ENCODE data around the gene SEC14L1.

SEC14L1 gene

DNA sequence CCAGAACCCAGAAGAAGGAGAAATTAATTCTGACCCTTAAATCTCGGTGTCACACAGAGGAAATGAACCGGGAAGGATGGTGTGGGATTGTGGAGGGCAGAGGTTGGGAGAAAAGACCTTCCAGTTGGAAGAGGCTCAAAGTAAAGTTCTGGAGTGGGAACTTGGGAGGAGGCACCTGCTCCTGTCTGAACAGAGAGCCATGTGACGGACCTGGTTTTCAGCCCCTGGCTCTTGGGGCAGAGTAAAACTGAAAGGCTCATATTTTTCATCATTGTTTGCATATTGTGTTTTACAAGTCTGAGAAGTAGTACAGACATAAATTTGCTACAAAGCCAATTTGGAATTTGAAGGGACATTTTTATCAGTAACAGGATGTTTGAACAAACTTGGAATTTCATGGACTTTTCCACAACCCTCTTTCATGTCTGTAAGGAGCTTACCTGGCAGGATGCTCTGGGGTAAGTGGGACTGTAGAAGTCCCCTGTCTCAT, 24.4 kb upstream of the SEC14L1 start:
- DNase-seq: no peak

DNA sequence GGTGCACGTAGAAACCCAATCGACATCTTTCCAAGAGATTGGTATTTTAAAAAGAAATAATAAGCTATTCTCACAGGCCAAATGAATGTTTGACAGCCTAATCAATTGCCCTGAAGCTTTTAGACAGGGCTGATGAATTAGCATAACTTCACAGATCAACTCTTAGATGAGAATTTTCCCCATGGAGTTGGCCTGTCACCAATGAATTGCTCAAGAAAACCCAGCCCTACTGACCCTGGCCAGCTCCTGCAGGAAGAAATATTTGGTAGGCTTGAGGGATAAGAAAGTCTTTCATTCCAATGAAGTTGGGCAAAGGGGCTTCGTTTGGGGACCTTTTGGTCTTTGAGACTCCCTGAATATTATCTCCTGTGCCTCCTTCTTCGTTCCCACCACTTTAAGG, 23.4 kb upstream of the SEC14L1 start:
- no peak for DNase-seq

GRCh38 chr17:77118251-77118928, 22.4 kb upstream of the SEC14L1 start:
- no peak for DNase-seq

GRCh38 chr17:77119668-77120301, 21.0 kb upstream of the SEC14L1 start:
- no peak for DNase-seq

DNA sequence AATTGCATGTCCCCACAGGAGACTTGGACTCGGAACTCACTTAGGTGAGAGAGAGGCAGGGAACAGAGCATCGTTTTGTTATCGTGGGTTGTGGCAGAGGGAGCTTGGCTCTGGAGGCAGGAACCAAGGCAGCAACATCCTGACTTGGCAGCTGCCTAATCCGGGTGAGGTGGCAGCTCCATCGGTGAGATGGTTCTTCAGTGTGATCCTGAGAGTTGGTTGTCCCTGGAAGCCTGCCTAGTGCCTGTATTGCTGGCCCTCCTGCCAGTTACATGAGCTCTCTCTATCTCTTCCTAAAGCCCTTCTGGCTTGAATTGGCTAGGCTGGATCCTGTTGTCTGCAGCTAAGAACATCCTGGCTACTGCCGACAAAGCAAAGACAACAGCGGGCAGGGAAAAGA, 19.9 kb upstream of the SEC14L1 start:
- no peak for DNase-seq

DNA sequence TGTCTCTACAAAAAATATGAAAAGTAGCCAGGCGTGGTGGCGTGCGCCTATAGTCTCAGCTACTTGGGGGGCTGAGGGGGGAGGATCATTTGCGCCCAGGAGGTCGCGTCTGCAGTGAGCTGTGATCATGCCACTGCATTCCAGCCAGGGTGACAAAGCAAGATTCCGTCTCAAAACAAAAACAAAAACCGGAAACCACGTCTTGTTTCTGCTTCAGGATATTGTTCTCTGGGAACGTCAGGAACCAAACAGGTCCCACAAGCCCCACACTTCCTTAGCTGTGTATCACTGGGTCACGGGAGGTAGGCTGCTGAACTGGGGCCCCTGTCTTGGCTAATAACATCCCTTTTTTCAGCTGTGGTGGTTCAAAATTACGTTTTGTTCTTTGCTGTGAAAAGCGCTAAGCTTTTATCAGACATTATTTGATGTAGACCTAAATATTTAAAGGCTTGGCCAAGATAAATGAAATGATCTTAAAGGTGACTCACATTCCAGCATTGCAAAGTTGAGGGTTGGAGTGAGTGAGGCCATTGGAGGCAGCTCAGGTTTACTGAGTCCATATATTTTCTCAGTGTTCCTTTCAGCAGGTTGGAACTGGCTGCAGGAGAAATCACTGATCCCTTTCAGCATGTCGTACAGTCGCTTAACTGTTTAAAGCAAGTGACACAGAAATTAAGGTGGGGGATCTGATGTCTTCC, 16.4 kb upstream of the SEC14L1 start:
- DNase-seq: no peak

GRCh38 chr17:77125432-77125901, 15.3 kb upstream of the SEC14L1 start:
- DNase-seq: no peak

DNA sequence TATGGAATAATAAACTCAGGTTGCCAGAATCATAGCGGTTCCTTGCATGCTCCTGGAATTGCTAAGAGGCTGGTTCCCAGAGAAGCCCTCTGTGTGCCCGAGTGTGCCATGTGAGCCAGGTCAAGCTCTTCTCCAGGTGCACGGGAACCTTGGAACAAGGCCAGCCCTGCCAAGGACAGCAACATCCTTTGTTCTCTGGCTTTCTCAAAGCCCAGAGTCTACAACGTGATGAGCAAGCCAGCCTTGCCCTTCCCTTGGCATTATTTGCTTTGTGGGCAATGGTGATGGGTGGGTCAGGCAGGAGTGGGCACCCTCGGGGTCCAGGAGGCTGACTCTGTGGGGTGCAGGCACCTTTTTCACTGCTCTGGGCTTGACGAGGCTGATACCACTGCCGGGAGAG, 14.2 kb upstream of the SEC14L1 start:
- DNase-seq: no peak

GRCh38 chr17:77127735-77128361, 12.9 kb upstream of the SEC14L1 start:
- DNase-seq: peak in 4 of 5 experiments; percentile 35 to 94 (median 68)

- DNase-seq: no peak
Measured at GRCh38 chr17:77128896-77129567, 11.7 kb upstream of the SEC14L1 start.

DNA sequence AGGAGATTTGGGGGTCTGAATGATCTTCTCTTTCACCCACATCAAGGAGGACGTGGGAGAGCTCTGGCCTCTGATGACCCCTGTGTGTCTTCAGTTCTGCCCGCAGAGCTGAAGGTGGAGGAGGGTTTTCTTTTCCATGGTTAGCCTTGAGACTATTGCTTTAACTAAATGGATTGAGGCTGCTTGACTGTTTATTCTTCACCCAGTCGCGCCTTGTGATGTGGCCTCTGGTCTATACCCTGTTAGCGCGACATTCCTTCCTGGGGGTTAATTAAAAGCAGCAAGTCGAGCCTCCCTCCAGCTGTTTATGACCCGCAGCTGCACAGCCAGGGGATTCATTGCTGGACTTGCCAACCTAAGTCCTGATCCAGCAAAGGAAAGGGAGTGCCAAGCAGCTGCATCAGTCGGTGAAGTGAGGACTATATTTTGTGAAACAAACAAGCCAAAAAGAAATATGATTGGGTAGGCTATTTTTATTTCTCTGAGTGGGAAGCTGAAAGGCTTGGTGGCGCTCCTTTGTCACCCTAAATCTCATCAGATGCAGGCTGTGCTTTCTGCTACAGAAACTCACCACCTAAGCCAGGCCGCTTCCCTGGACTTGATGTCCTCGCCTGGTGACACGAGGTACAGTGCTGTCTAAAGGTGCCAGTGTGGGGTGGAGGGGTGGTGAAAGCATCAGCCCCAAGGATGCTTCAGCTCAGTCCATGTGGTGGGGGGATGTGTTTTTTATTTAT, 11.0 kb upstream of the SEC14L1 start:
- no peak for DNase-seq

DNA sequence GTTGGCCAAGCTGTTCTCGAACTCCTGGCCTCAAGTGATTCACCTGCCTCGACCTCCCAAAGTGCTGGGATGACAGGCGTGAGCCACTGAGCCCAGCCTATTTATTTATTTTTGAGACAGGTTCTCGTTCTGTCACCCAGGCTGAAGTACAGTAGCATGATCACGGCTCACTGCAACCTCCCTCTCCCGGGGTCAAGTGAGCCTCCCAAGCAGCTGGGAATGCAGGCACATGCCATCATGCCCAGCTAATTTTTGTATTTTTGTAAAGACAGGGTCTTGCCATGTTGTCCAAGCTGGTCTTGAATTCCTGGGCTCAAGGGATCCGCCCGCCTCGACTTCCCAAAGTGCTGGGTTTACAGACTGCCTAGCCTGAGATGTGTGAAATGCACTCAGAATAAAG, 10.2 kb upstream of the SEC14L1 start:
- DNase-seq: no peak

DNA sequence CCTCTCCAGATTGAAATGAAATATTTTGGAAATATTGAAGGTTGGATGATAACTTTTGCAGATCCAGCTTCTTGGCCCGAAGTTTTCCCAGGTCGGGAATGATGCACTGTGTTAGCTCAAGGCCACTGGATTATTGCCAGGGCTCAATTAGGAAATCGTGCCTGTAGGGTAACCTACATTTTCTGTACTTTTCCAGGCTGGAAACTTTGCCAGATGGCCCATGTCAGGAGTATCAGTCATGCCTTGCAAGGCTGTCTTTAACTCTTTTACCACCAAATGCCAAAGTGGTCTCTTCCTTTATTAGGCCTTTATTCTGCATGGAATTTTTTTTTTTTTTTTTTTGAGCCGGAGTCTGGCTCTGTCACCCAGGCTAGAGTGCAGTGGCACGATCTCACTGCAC, 8.9 kb upstream of the SEC14L1 start:
- no peak for DNase-seq

GRCh38 chr17:77132411-77133086, 8.2 kb upstream of the SEC14L1 start:
- no peak for DNase-seq

GRCh38 chr17:77133087-77133638, 7.6 kb upstream of the SEC14L1 start:
- no peak for DNase-seq

- no peak for DNase-seq
Measured at GRCh38 chr17:77136420-77136767, 4.4 kb upstream of the SEC14L1 start.

- no peak for DNase-seq
Measured at GRCh38 chr17:77137111-77137510, 3.7 kb upstream of the SEC14L1 start.

- DNase-seq: peak in 2 of 5 experiments; percentile 30 to 80
Measured at GRCh38 chr17:77137886-77138285, 2.9 kb upstream of the SEC14L1 start.

DNA sequence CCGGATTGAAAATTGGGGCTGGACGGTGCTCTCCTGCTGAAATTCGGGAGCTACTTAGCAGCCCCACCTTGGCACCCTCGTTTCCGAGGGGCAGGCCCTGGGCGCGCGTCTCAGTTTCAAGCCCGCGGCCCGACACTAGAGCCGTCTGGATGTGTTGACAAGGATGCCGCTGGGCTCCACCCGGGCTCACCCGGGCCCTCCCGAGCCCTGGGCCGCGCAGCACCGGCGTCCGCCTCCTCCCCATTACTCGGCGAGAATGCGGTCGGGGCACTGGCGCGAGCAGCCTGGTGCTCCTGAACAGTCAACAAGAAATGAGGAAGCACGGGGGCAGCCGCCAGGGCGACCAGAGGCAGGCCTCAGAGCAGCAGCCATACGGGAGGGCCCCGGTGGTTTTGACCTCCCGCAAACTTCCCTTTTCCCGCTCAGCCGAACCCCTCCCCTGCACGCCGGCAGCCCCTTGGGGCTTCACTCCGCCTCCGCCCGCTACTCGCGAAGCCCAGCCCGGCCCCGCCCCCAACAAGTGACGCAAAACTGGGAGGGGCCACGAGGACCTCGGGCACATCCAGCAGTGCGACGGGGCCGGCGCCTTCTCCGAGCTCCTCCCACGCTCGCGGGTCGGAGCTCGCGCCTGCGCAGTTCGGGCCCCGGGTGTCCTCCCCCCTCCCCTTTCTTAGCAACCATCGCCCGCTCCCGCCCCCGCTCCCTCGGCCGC, 447 bp upstream of the SEC14L1 start:
- peak; percentile 98 to 99 (median 99) for DNase-seq

DNA sequence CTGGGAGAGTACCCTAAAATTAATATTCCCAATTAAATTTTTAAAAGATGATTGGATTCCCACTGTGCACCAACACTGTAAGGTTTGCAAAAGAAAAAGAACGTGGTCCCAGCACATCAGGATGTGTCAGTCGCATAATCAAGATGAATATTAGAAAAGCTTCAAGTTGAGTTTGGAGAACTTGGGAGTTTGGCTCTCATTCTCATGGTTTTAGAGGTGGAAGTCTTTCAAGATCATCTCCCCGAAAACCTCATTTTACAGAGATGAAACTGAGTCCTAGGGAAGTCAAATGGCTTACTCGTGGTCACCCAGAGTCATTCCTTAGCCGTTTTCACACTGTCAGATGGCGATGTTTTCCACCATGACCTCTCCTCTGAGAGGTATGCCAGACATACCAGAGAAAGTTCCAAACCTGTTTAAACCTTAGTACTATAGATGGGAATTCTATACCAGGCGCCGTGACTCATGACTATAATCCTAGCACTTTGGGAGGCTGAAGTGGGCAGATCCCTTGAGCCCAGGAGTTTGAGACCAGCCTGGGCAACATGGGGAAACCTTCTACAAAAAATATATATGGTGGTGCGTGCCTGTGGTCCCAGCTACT, 1.2 kb downstream of the SEC14L1 start:
- no peak for DNase-seq

All from T-helper 2 cell (primary cell).